K562 (cell line): ENCODE results near the gene USP5. TPM values are rescaled to one million over a fixed set of nuclear protein-coding genes. Genes with fewer than 3 reads are reported as not detected.

ENCODE experiments used
- ATAC-seq: fragments of 200-7000 bp; cut with Tn5 transposase; 3 replicates; pipeline ENCODE4 v1.9.1; 2020; ENCODE audit warnings: moderate library complexity
- BruUV-seq: library from RNA; stranded (reverse); fragments of 400-500 nt; replicated peaks from 2 replicates; lab custom pipeline; 2021; lab: Mats Ljungman, UMichigan
- CTCF ChIA-PET: fragments of 300-600 bp; formaldehyde crosslinking; extraction: SDS; loops from one replicate; lab custom pipeline; 2021; ENCODE audit warnings: low intra/inter-chr PET ratio; lab: Yijun Ruan, JAX
- POLR2A ChIA-PET: fragments of 300-600, 350-650 bp; sonication (Branson Sonifier 250); formaldehyde crosslinking; extraction: SDS; loops from one replicate; lab custom pipeline; 2021; ENCODE audit warnings: antibody characterized with exemption, inconsistent platforms; lab: Yijun Ruan, JAX
- DNase-seq, 4 experiments: peaks; one replicate each; pipeline versions ENCODE4 v3.0.0 to v3.0.0-alpha.2; 2011 to 2018; ENCODE audit warnings: low spot score in 3 of 4, mixed read lengths in 3 of 4; ENCODE audit errors: extremely low read depth in 1 of 4
- FAIRE-seq: peaks from 2 replicates; lab custom pipeline; 2011; peaks lifted over from hg19 to GRCh38; lab: Jason Lieb, UNC
- H2AFZ ChIP-seq: 2 replicates; pipeline ENCODE4 v1.6.0; 2011; ENCODE audit warnings: low read depth, low read length, control low read depth, inconsistent platforms
- H3K27ac ChIP-seq: fragments of 200-600 bp; 3 replicates; pipeline ENCODE4 v1.8.0; 2011; ENCODE audit warnings: low read depth, mild to moderate bottlenecking, control low read depth, inconsistent platforms, low read length, moderate library complexity, mixed read lengths; ENCODE audit errors: extremely low read depth
- H3K27me3 ChIP-seq, 2 experiments: fragments of 300-600 bp in 1 of 2; 2 replicates in 1 of 2; 3 replicates in 1 of 2; pipeline versions ENCODE4 v1.6.0 to v1.8.0; 2011; ENCODE audit warnings: inconsistent platforms in 2 of 2, low read length in 2 of 2, mild to moderate bottlenecking in 1 of 2, mixed read lengths in 1 of 2, moderate library complexity in 1 of 2; ENCODE audit not compliant: control insufficient read depth in 2 of 2, insufficient read depth in 2 of 2
- H3K36me3 ChIP-seq: fragments of 300-600 bp; 3 replicates; pipeline ENCODE4 v1.8.0; 2011; ENCODE audit warnings: mild to moderate bottlenecking, low read length, inconsistent platforms; ENCODE audit not compliant: control insufficient read depth, insufficient read depth
- H3K4me1 ChIP-seq, 2 experiments: fragments of 200-600 bp in 1 of 2; replicated peaks in 1 of 2; 2 replicates in 1 of 2; 3 replicates in 1 of 2; pipeline versions ENCODE4 v1.5.1 to v1.8.0; 2011; ENCODE audit warnings: inconsistent platforms in 2 of 2, low read length in 2 of 2, mild to moderate bottlenecking in 1 of 2, mixed read lengths in 1 of 2, moderate library complexity in 1 of 2; ENCODE audit not compliant: control insufficient read depth in 2 of 2, insufficient read depth in 2 of 2
- H3K4me2 ChIP-seq: 2 replicates; pipeline ENCODE4 v1.6.1; 2011; ENCODE audit warnings: low read length, control low read depth, inconsistent platforms, mixed read lengths; ENCODE audit not compliant: insufficient read depth
- H3K4me3 ChIP-seq: fragments of 200-600 bp; sonication (generic), shearing (Covaris generic); 2 replicates; pipeline ENCODE4 v1.5.1; 2016; ENCODE audit warnings: control low read depth, inconsistent platforms
- H3K79me2 ChIP-seq: fragments of 200-600 bp; 3 replicates; pipeline ENCODE4 v1.8.0; 2011; ENCODE audit warnings: low read length, inconsistent platforms; ENCODE audit not compliant: control insufficient read depth, insufficient read depth
- H3K9ac ChIP-seq, 2 experiments: 2 replicates each; pipeline versions ENCODE4 v1.6.0 to v1.6.1; 2011; ENCODE audit warnings: low read depth in 2 of 2, low read length in 2 of 2, control low read depth in 1 of 2, inconsistent platforms in 1 of 2, mild to moderate bottlenecking in 1 of 2, mixed read lengths in 1 of 2; ENCODE audit not compliant: insufficient read depth in 1 of 2
- H3K9me1 ChIP-seq: one replicate; pipeline ENCODE4 v1.6.0; 2011; ENCODE audit warnings: inconsistent platforms, mild to moderate bottlenecking, low read length, moderate library complexity; ENCODE audit not compliant: control insufficient read depth, insufficient read depth
- H3K9me3 ChIP-seq: replicated peaks from 2 replicates; pipeline ENCODE4 v1.5.1; 2011; ENCODE audit warnings: low read depth, low read length, inconsistent platforms; ENCODE audit not compliant: control insufficient read depth, insufficient read depth
- H4K20me1 ChIP-seq: replicated peaks from 2 replicates; pipeline ENCODE4 v1.6.1; 2011; ENCODE audit warnings: low read length, inconsistent platforms, mixed read lengths; ENCODE audit not compliant: control insufficient read depth, insufficient read depth
- BRD4 ChIP-seq: fragments of 200-600 bp; sonication (generic); IDR thresholded peaks from 2 replicates; pipeline ENCODE4 v1.6.1; 2017; ENCODE audit warnings: inconsistent platforms
- CHCHD3 ChIP-seq: fragments of 250-450 bp; sonication (Bioruptor Pico); IDR thresholded peaks from 2 replicates; pipeline ENCODE4 v2.1.2; 2022; ENCODE audit warnings: mild to moderate bottlenecking
- ILF3 ChIP-seq: fragments of 450-650 bp; IDR thresholded peaks from 2 replicates; pipeline ENCODE4 v1.6.1; 2018; ENCODE audit warnings: antibody characterized with exemption, mild to moderate bottlenecking, moderate library complexity, borderline replicate concordance
- IRF9 ChIP-seq: fragments of 450-650 bp; IDR thresholded peaks from 2 replicates; pipeline ENCODE4 v1.6.1; 2016; ENCODE audit warnings: missing biosample characterization, missing genetic modification characterization
- JUND ChIP-seq, 2 experiments: IDR thresholded peaks; 2 replicates in 1 of 2; 3 replicates in 1 of 2; pipeline ENCODE4 v1.6.1; 2011; ENCODE audit warnings: borderline replicate concordance in 2 of 2, low read depth in 2 of 2, low read length in 2 of 2, improper control_type of control experiment in 1 of 2, missing biosample characterization in 1 of 2, missing genetic modification characterization in 1 of 2, missing genetic modification reagents in 1 of 2
- KLF13 ChIP-seq: fragments of 450-650 bp; IDR thresholded peaks from 2 replicates; pipeline ENCODE4 v1.6.1; 2016; ENCODE audit warnings: missing genetic modification characterization, low read depth, mild to moderate bottlenecking, missing compliant biosample characterization, moderate library complexity, borderline replicate concordance
- PURB ChIP-seq: sonication (generic); formaldehyde crosslinking; IDR thresholded peaks from 2 replicates; pipeline ENCODE4 v1.9.0; 2021; ENCODE audit warnings: low read depth, mild to moderate bottlenecking, missing genetic modification reagents
- SREBF2 ChIP-seq: sonication (generic); formaldehyde crosslinking; IDR thresholded peaks from 2 replicates; pipeline ENCODE4 v1.4.0; 2020; ENCODE audit warnings: mild to moderate bottlenecking, missing genetic modification reagents
- YY1 ChIP-seq, 3 experiments: IDR thresholded peaks; 2 replicates each; pipeline ENCODE4 v1.6.1; 2011; ENCODE audit warnings: low read length in 2 of 3, mild to moderate bottlenecking in 2 of 3, moderate library complexity in 2 of 3, borderline replicate concordance in 1 of 3, control low read depth in 1 of 3, low read depth in 1 of 3; ENCODE audit not compliant: insufficient read depth in 3 of 3, insufficient replicate concordance in 2 of 3, control insufficient read depth in 1 of 3, insufficient read length in 1 of 3; ENCODE audit errors: extremely low read depth in 1 of 3
- ZBTB43 ChIP-seq: sonication (generic); formaldehyde crosslinking; IDR thresholded peaks from 2 replicates; pipeline ENCODE4 v1.8.0; 2023; ENCODE audit warnings: mild to moderate bottlenecking, missing genetic modification reagents
- ZEB2 ChIP-seq: fragments of 450-650 bp; IDR thresholded peaks from 2 replicates; pipeline ENCODE4 v1.6.1; 2016
- ZNF766 ChIP-seq: fragments of 200-800 bp; sonication (Bioruptor generic); conservative IDR thresholded peaks from 2 replicates; pipeline ENCODE4 v1.6.1; 2016; ENCODE audit warnings: missing genetic modification characterization, missing compliant biosample characterization
- WGBS: fragments of 100-300 bp; shearing (Covaris generic); methylation state at CpG from one replicate; pipeline ENCODE4 v1.1.6; 2016; ENCODE audit warnings: low coverage, mixed read lengths; ENCODE audit not compliant: insufficient coverage; ENCODE audit errors: missing lambda C conversion rate; 5-methylcytosine and 5-hydroxymethylcytosine counted together
- in situ Hi-C: fragments of 300-500 bp; cut with MboI; formaldehyde crosslinking; loops from 4 replicates; pipeline ENCODE4 v1.15.0; 2018; ENCODE audit warnings: inconsistent platforms, mixed read lengths
- intact Hi-C: fragments of 100-400 bp; cut with micrococcal nuclease; formaldehyde crosslinking; loops from 2 replicates; pipeline ENCODE4 v1.14.2; 2022
- polyA plus RNA-seq, 8 experiments: library from polyadenylated mRNA; depleted of rRNA in 4 of 8; stranded (reverse) in 5 of 8; unstranded in 3 of 8; fragments of >200 nt; fragmentation: Nextera tagmentation in 2 of 8; fragmentation: Illumina TruSeq in 1 of 8; extraction: Ambion mirVana in 2 of 8; extraction: Trizol in 1 of 8; gene quantifications; 2 replicates each; pipeline versions ENCODE4 v1.2.1 to v1.2.3, GENCODE V29; 2011 to 2014; ENCODE audit warnings: inconsistent platforms in 1 of 8, missing spikeins in 1 of 8
- total RNA-seq, 7 experiments: library from RNA; depleted of rRNA in 6 of 7; stranded (reverse); fragments of >200 nt in 6 of 7; fragmentation: Illumina TruSeq in 2 of 7; extraction: Trizol in 2 of 7; gene quantifications; 2 replicates each; pipeline versions ENCODE4 v1.2.1 to v1.2.3, GENCODE V29; 2011 to 2021; ENCODE audit warnings: low replicate concordance in 1 of 7
- TF ChIP-seq, protein P1 (sequence below): fragments of 450-650 bp; IDR thresholded peaks from 2 replicates; pipeline ENCODE4 v1.6.1; 2016
- TF ChIP-seq, protein P2 (sequence below): fragments of 450-650 bp; formaldehyde crosslinking; IDR thresholded peaks from 2 replicates; pipeline ENCODE4 v1.4.0; 2020; ENCODE audit warnings: mild to moderate bottlenecking, moderate library complexity

USP5 gene
- total and polyA plus RNA-seq, 9 of the 15 experiments (the other 6 are each of a cell fraction or from before 2014, with no cell fraction given) = 1.4 to 107 (median 48.6) TPM

- TF ChIP-seq, protein P1, sequence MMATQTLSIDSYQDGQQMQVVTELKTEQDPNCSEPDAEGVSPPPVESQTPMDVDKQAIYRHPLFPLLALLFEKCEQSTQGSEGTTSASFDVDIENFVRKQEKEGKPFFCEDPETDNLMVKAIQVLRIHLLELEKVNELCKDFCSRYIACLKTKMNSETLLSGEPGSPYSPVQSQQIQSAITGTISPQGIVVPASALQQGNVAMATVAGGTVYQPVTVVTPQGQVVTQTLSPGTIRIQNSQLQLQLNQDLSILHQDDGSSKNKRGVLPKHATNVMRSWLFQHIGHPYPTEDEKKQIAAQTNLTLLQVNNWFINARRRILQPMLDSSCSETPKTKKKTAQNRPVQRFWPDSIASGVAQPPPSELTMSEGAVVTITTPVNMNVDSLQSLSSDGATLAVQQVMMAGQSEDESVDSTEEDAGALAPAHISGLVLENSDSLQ = no peak
- TF ChIP-seq IRF9 (tag) (no peak), BRD4 (no peak), SREBF2 (CRISPR knock-in tag) (no peak), KLF13 (tag) (no peak), ZNF766 (CRISPR knock-in tag) (no peak), YY1 (IDR thresholded peaks at IDR 0.05; ENCODE audit: borderline replicate concordance in 1 of 3, control insufficient read depth in 1 of 3, extremely low read depth in 1 of 3, insufficient read depth in 3 of 3, insufficient read length in 1 of 3, insufficient replicate concordance in 2 of 3, low read depth in 1 of 3, low read length in 2 of 3) (no peak), PURB (CRISPR knock-in tag) (no peak)
Measured at GRCh38 chr12:6817098-6817497, 34.9 kb upstream of the USP5 start (continued).

DNA sequence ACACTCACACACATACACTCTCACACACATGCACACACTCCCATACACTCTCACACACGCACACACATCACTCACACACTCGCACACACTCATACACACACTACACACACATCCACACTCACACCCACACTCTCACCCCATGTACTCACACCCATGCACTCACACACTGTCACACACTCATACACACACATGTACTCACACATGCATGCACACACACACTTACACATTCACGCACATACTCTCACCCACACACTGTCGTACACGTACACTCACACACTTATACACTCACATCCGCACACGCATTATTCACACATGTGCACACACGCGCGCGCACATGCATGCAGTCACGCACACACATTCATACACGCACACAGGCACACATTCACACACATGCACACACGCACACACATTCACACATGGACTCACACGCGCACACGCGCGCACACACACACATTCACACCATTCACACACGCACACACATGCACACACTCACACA is 34.2 kb upstream of the USP5 start:
- Histone ChIP-seq H3K4me2 (no peak overlapping the region), H3K79me2 (no peaks in the 10 kb centered on the region), H4K20me1 (no peaks in the 10 kb centered on the region), H3K36me3 (no peaks in the 10 kb centered on the region), H3K9ac (no peak overlapping the region), H3K9me3 (no peaks in the 10 kb centered on the region), H3K27ac (no peak overlapping the region), H2AFZ (no peak overlapping the region), H3K4me3 (no peak overlapping the region), H3K27me3 (no peaks in the 10 kb centered on the region), H3K9me1 (no peaks in the 10 kb centered on the region), H3K4me1 (peaks cover 8 to 11% of the 10 kb centered on the region in 2 experiments; a peak in 4 of 5 replicates)
- no TSS peak for BruUV-seq
- POLR2A ChIA-PET = no interaction called here
- ATAC-seq = no peak
- intact Hi-C loops = no loop called here
- in situ Hi-C loops = no loop called here
- no peak for DNase-seq
- FAIRE-seq = no peak
- CTCF ChIA-PET = no interaction called here
- WGBS = 67% methylated on average over 16 of the region's 20 CpGs
- no peak for TF ChIP-seq CHCHD3 (CRISPR knock-in tag)
- TF ChIP-seq, protein P2, sequence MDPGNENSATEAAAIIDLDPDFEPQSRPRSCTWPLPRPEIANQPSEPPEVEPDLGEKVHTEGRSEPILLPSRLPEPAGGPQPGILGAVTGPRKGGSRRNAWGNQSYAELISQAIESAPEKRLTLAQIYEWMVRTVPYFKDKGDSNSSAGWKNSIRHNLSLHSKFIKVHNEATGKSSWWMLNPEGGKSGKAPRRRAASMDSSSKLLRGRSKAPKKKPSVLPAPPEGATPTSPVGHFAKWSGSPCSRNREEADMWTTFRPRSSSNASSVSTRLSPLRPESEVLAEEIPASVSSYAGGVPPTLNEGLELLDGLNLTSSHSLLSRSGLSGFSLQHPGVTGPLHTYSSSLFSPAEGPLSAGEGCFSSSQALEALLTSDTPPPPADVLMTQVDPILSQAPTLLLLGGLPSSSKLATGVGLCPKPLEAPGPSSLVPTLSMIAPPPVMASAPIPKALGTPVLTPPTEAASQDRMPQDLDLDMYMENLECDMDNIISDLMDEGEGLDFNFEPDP = no peak
- TF ChIP-seq ZBTB43 (CRISPR knock-in tag) = peak; percentile 94
- no peak for TF ChIP-seq JUND (IDR thresholded peaks at IDR 0.05; ENCODE audit: borderline replicate concordance, low read depth, low read length)
- no peak for TF ChIP-seq JUND (tag; IDR thresholded peaks at IDR 0.05; ENCODE audit: borderline replicate concordance, low read depth, low read length)
- TF ChIP-seq KLF13 (tag) = no peak
- no peak for TF ChIP-seq ZEB2
- no peak for TF ChIP-seq ILF3
